ENCODE data around the gene CYREN.

The CYREN gene

GRCh38 chr7:135170274-135170997, at the start of gene CYREN:
CYREN (minus strand) TSS chr7:135170707; CDS start chr7:135168922, 1,785 bp downstream.
- DNase-seq (ENCODE audit: low spot score): peak; percentile 99

GRCh38 chr7:135217645-135218509, 47.4 kb upstream of the CYREN start:
- DNase-seq (ENCODE audit: low spot score): no peak

- no peak for DNase-seq (ENCODE audit: low spot score)
Measured at GRCh38 chr7:135215698-135216097, 45.2 kb upstream of the CYREN start.

- no peak for DNase-seq (ENCODE audit: low spot score)
Measured at GRCh38 chr7:135215180-135215579, 44.7 kb upstream of the CYREN start.

GRCh38 chr7:135213831-135214230, 43.3 kb upstream of the CYREN start:
- DNase-seq (ENCODE audit: low spot score): no peak

- peak; percentile 38 for DNase-seq (ENCODE audit: low spot score)
Measured at GRCh38 chr7:135211946-135212685, 41.6 kb upstream of the CYREN start.

- DNase-seq (ENCODE audit: low spot score): peak; percentile 100
Measured at GRCh38 chr7:135211179-135211945, 40.9 kb upstream of the CYREN start, which contains the start of gene WDR91. WDR91 (minus strand) TSS chr7:135211526; CDS start chr7:135211502, 24 bp downstream.

- no peak for DNase-seq (ENCODE audit: low spot score)
Measured at GRCh38 chr7:135210888-135211178, 40.3 kb upstream of the CYREN start.

GRCh38 chr7:135209225-135209834, 38.8 kb upstream of the CYREN start:
- DNase-seq (ENCODE audit: low spot score): no peak

GRCh38 chr7:135208102-135208793, 37.7 kb upstream of the CYREN start:
- DNase-seq (ENCODE audit: low spot score): no peak

- DNase-seq (ENCODE audit: low spot score): no peak
Measured at GRCh38 chr7:135207406-135208101, 37.0 kb upstream of the CYREN start.

- DNase-seq (ENCODE audit: low spot score): no peak
Measured at GRCh38 chr7:135206941-135207391, 36.5 kb upstream of the CYREN start.

GRCh38 chr7:135205850-135206249, 35.3 kb upstream of the CYREN start:
- DNase-seq (ENCODE audit: low spot score): no peak

- DNase-seq (ENCODE audit: low spot score): no peak
Measured at GRCh38 chr7:135204876-135205275, 34.4 kb upstream of the CYREN start.

- no peak for DNase-seq (ENCODE audit: low spot score)
Measured at GRCh38 chr7:135204341-135204749, 33.8 kb upstream of the CYREN start.

- DNase-seq (ENCODE audit: low spot score): no peak
Measured at GRCh38 chr7:135201350-135201749, 30.8 kb upstream of the CYREN start.

- DNase-seq (ENCODE audit: low spot score): no peak
Measured at GRCh38 chr7:135200821-135201331, 30.4 kb upstream of the CYREN start.

- no peak for DNase-seq (ENCODE audit: low spot score)
Measured at GRCh38 chr7:135199439-135199838, 28.9 kb upstream of the CYREN start.

- no peak for DNase-seq (ENCODE audit: low spot score)
Measured at GRCh38 chr7:135197906-135198655, 27.6 kb upstream of the CYREN start.

All from AG20443 (cell line).